ENCODE measurements around the gene ZNF416. TPM values are rescaled to one million over a fixed set of nuclear protein-coding genes. Genes with fewer than 3 reads are reported as not detected.
A peak's percentile ranks its signal among the peaks of the same experiment; 100 is the strongest.

ZNF416 gene
- polyA plus RNA-seq, 3 donors, result 10.5 to 11.1 (median 10.6) TPM

GRCh38 chr19:57559404-57560025 is 19.2 kb downstream of the ZNF416 start, which contains the start of gene ZNF550:
Gene ZNF550, minus strand, starts transcription at chr19:57559863. Its CDS starts 181 bp downstream, at chr19:57559682.
- DNase-seq (ENCODE audit: low read depth in 3 of 3, low spot score in 2 of 3), result peak; percentile 69 to 79 (median 73)

- no peak for DNase-seq (ENCODE audit: low read depth in 3 of 3, low spot score in 2 of 3)
Measured at GRCh38 chr19:57559008-57559403, 19.7 kb downstream of the ZNF416 start.

- no peak for DNase-seq (ENCODE audit: low read depth in 3 of 3, low spot score in 2 of 3)
Measured at GRCh38 chr19:57558525-57558924, 20.2 kb downstream of the ZNF416 start.

GRCh38 chr19:57557659-57558058 is 21.1 kb downstream of the ZNF416 start:
- no peak for DNase-seq (ENCODE audit: low read depth in 3 of 3, low spot score in 2 of 3)

- no peak for DNase-seq (ENCODE audit: low read depth in 3 of 3, low spot score in 2 of 3)
Measured at GRCh38 chr19:57552432-57552831, 26.3 kb downstream of the ZNF416 start.

GRCh38 chr19:57546513-57546912 is 32.2 kb downstream of the ZNF416 start:
- DNase-seq (ENCODE audit: low read depth in 3 of 3, low spot score in 2 of 3), result no peak

- no peak for DNase-seq (ENCODE audit: low read depth in 3 of 3, low spot score in 2 of 3)
Measured at GRCh38 chr19:57537953-57538547, 40.7 kb downstream of the ZNF416 start.

GRCh38 chr19:57527136-57527881 is 51.4 kb downstream of the ZNF416 start, which contains the start of gene ZNF549:
Gene ZNF549, plus strand, starts transcription at chr19:57527356. Its CDS starts 218 bp downstream, at chr19:57527574.
- peak; percentile 76 to 82 (median 81) for DNase-seq (ENCODE audit: low read depth in 3 of 3, low spot score in 2 of 3)

Other genes with a start within 250 kb of the ZNF416 start
- gene ZNF304, start 227.6 kb downstream of the ZNF416 start, polyA plus RNA-seq (ENCODE audit: insufficient read length in 3 of 3), result 10 to 100 TPM; 18.2 to 20.1 (median 19.2) TPM
- gene TRAPPC2B, start 215.4 kb downstream of the ZNF416 start, polyA plus RNA-seq (ENCODE audit: insufficient read length in 3 of 3), result 10 to 100 TPM; 15.6 to 19.3 (median 19.3) TPM
- 1 to 10 TPM; 6.2 to 6.9 (median 6.8) TPM for gene ZNF547, start 215.4 kb downstream of the ZNF416 start, polyA plus RNA-seq (ENCODE audit: insufficient read length in 3 of 3)
- 10 to 100 TPM; 18.7 to 24.2 (median 19.2) TPM for gene ZNF548, start 189.1 kb downstream of the ZNF416 start, polyA plus RNA-seq (ENCODE audit: insufficient read length in 3 of 3)
- gene ZNF17, start 167.8 kb downstream of the ZNF416 start, polyA plus RNA-seq (ENCODE audit: insufficient read length in 3 of 3), result 10 to 100 TPM; 11.9 to 13.2 (median 12.0) TPM
- gene ZNF749, start 143.6 kb downstream of the ZNF416 start, polyA plus RNA-seq (ENCODE audit: insufficient read length in 3 of 3), result 10 to 100 TPM; 13.9 to 14.5 (median 14.0) TPM
- 1 to 10 TPM; 2.1 to 3.0 (median 2.4) TPM for gene VN1R1, start 121.8 kb downstream of the ZNF416 start, polyA plus RNA-seq (ENCODE audit: insufficient read length in 3 of 3)
- 10 to 100 TPM; 20.6 to 23.9 (median 21.3) TPM for gene ZNF772, start 101.3 kb downstream of the ZNF416 start, polyA plus RNA-seq (ENCODE audit: insufficient read length in 3 of 3)
- 10 to 100 TPM; 19.1 to 27.7 (median 19.6) TPM for gene ZNF419, start 91.2 kb downstream of the ZNF416 start, polyA plus RNA-seq (ENCODE audit: insufficient read length in 3 of 3)
- 10 to 100 TPM; 12.3 to 16.4 (median 14.0) TPM for gene ZNF773, start 79.0 kb downstream of the ZNF416 start, polyA plus RNA-seq (ENCODE audit: insufficient read length in 3 of 3)
- 10 to 100 TPM; 13.3 to 14.8 (median 13.3) TPM for gene ZNF549, start 51.6 kb downstream of the ZNF416 start, polyA plus RNA-seq (ENCODE audit: insufficient read length in 3 of 3)
- 10 to 100 TPM; 21.6 to 25.6 (median 23.6) TPM for gene ZNF550, start 19.0 kb downstream of the ZNF416 start, polyA plus RNA-seq (ENCODE audit: insufficient read length in 3 of 3)
- 10 to 100 TPM; 18.3 to 22.9 (median 21.1) TPM for gene ZIK1, start 5.2 kb upstream of the ZNF416 start, polyA plus RNA-seq (ENCODE audit: insufficient read length in 3 of 3)
- 1 to 10 TPM; 3.9 to 4.9 (median 4.9) TPM for gene ZNF530, start 21.0 kb upstream of the ZNF416 start, polyA plus RNA-seq (ENCODE audit: insufficient read length in 3 of 3)
- 10 to 100 TPM; 28.2 to 30.0 (median 28.5) TPM for gene ZNF134, start 35.3 kb upstream of the ZNF416 start, polyA plus RNA-seq (ENCODE audit: insufficient read length in 3 of 3)
- 10 to 100 TPM; 36.7 to 40.3 (median 39.5) TPM for gene ZNF211, start 54.3 kb upstream of the ZNF416 start, polyA plus RNA-seq (ENCODE audit: insufficient read length in 3 of 3)
- gene ZSCAN4, start 90.0 kb upstream of the ZNF416 start, polyA plus RNA-seq (ENCODE audit: insufficient read length in 3 of 3), result under 1 TPM in 1 of 3 donors, not detected in 2; 0.06 TPM
- 10 to 100 TPM; 13.2 to 14.8 (median 13.5) TPM for gene ZNF551, start 103.1 kb upstream of the ZNF416 start, polyA plus RNA-seq (ENCODE audit: insufficient read length in 3 of 3)
- gene ZNF154, start 130.3 kb upstream of the ZNF416 start, polyA plus RNA-seq (ENCODE audit: insufficient read length in 3 of 3), result 10 to 100 TPM; 24.1 to 27.6 (median 27.4) TPM
- 10 to 100 TPM; 20.7 to 21.4 (median 21.3) TPM for gene ZNF671, start 148.7 kb upstream of the ZNF416 start, polyA plus RNA-seq (ENCODE audit: insufficient read length in 3 of 3)
- gene ZNF776, start 167.9 kb upstream of the ZNF416 start, polyA plus RNA-seq (ENCODE audit: insufficient read length in 3 of 3), result 10 to 100 TPM; 34.8 to 41.1 (median 38.1) TPM
- 10 to 100 TPM; 20.8 to 22.3 (median 20.9) TPM for gene ZNF586, start 190.8 kb upstream of the ZNF416 start, polyA plus RNA-seq (ENCODE audit: insufficient read length in 3 of 3)
- 10 to 100 TPM; 16.1 to 18.2 (median 17.3) TPM for gene ZNF552, start 236.0 kb upstream of the ZNF416 start, polyA plus RNA-seq (ENCODE audit: insufficient read length in 3 of 3)